Thyroid gland (tissue), 4 donors: Measurements from ENCODE around the gene NTN3. TPM values are rescaled to one million over a fixed set of nuclear protein-coding genes. Genes with fewer than 3 reads are reported as not detected.

ENCODE experiments used
- DNase-seq, 2 donors: peaks; one replicate each; pipeline ENCODE4 v3.0.0-alpha.2; 2019
- H3K27ac ChIP-seq, 3 donors: fragments of 200-600 bp; sonication (generic); 1 replicate in 2 of 3; 2 replicates in 1 of 3; pipeline ENCODE4 v1.5.1; 2016 to 2019; ENCODE audit warnings: mild to moderate bottlenecking in 1 of 3, moderate library complexity in 1 of 3
- H3K27me3 ChIP-seq: fragments of 200-600 bp; sonication (generic); one replicate; pipeline ENCODE4 v1.5.1; 2019
- H3K36me3 ChIP-seq, 2 donors: fragments of 200-600 bp; sonication (generic); one replicate each; pipeline ENCODE4 v1.5.1; 2016 to 2019
- H3K4me1 ChIP-seq, 2 donors: fragments of 200-600 bp; sonication (generic); one replicate each; pipeline ENCODE4 v1.5.1; 2017 to 2019
- H3K4me3 ChIP-seq, 3 donors: fragments of 200-600 bp; sonication (generic); replicated peaks in 1 of 3; 1 replicate in 2 of 3; 2 replicates in 1 of 3; pipeline ENCODE4 v1.5.1; 2016; ENCODE audit warnings: mild to moderate bottlenecking in 1 of 3
- H3K9me3 ChIP-seq: fragments of 200-600 bp; sonication (generic); one replicate; pipeline ENCODE4 v1.5.1; 2017
- CTCF ChIP-seq, 6 experiments: fragments of 200-600 bp in 3 of 6; fragments of 450-650 bp in 3 of 6; sonication (generic) in 3 of 6; IDR thresholded peaks; one replicate each; pipeline ENCODE4 v1.5.1; 2016 to 2019; ENCODE audit warnings: antibody characterized with exemption in 6 of 6, mild to moderate bottlenecking in 2 of 6, inconsistent platforms in 1 of 6, moderate library complexity in 1 of 6
- POLR2A ChIP-seq, 2 donors: fragments of 450-650 bp; IDR thresholded peaks; one replicate each; pipeline ENCODE4 v1.6.1; 2017; ENCODE audit warnings: antibody characterized with exemption in 2 of 2, mild to moderate bottlenecking in 2 of 2, moderate library complexity in 1 of 2
- WGBS, 2 donors: methylation state at CpG; one replicate each; pipeline ENCODE4 v1.1.5; 2017; 5-methylcytosine and 5-hydroxymethylcytosine counted together
- intact Hi-C: fragments of 100-400 bp; cut with DNase I; formaldehyde crosslinking; loops from one replicate; pipeline ENCODE4 v1.15.1; 2023
- total RNA-seq, 4 donors: library from RNA; depleted of rRNA; stranded (reverse); fragments of >200 nt; gene quantifications; one replicate each; pipeline ENCODE4 v1.2.3, GENCODE V29; 2016

NTN3 gene
- total RNA-seq, 4 donors from 2014 or later: 0.13 to 0.63 (median 0.56) TPM; not detected in 1

- intact Hi-C loops: no loop called here
- WGBS, 2 donors: 93 to 94% methylated on average over 13 to 16 of the region's 16 CpGs
- no peak overlapping the region for H3K4me3 ChIP-seq
- TF ChIP-seq POLR2A (IDR thresholded peaks at IDR 0.05): no peak
- H3K27me3 ChIP-seq: no peaks in the 10 kb centered on the region
- peaks cover 37 to 70% of the 10 kb centered on the region in 2 donors for H3K4me1 ChIP-seq
- DNase-seq: no peak
- no peaks in the 10 kb centered on the region for H3K9me3 ChIP-seq
- no peaks in the 10 kb centered on the region for H3K36me3 ChIP-seq
- peak overlapping the region in 1 of 3 donors; percentile 61 for H3K27ac ChIP-seq
Observed at GRCh38 chr16:2489581-2489980, 18.5 kb downstream of the NTN3 start.

GRCh38 chr16:2490190-2491105, 19.4 kb downstream of the NTN3 start:
- intact Hi-C loops: no loop called here
- H3K9me3 ChIP-seq: no peaks in the 10 kb centered on the region
- H3K4me3 ChIP-seq: no peak overlapping the region
- peaks cover 35 to 67% of the 10 kb centered on the region in 2 donors for H3K4me1 ChIP-seq
- peak; percentile 74 to 77 for DNase-seq
- H3K27me3 ChIP-seq: no peaks in the 10 kb centered on the region
- no peaks in the 10 kb centered on the region for H3K36me3 ChIP-seq
- TF ChIP-seq CTCF (IDR thresholded peaks at IDR 0.05) (no peak), POLR2A (IDR thresholded peaks at IDR 0.05) (no peak)
- H3K27ac ChIP-seq: peak overlapping the region; percentile 47 to 74 (median 61)
- 50 to 64% methylated on average over 8 to 20 of the region's 23 CpGs for WGBS, 2 donors

- H3K4me1 ChIP-seq: peaks cover 31 to 62% of the 10 kb centered on the region in 2 donors
Observed at GRCh38 chr16:2492292-2492691, 21.2 kb downstream of the NTN3 start.

GRCh38 chr16:2493605-2494004, 22.5 kb downstream of the NTN3 start:
- H3K4me1 ChIP-seq: peaks cover 41 to 67% of the 10 kb centered on the region in 2 donors
- peak; percentile 70 to 73 for DNase-seq
- no peaks in the 10 kb centered on the region for H3K27me3 ChIP-seq
- TF ChIP-seq POLR2A (IDR thresholded peaks at IDR 0.05): no peak
- TF ChIP-seq CTCF (IDR thresholded peaks at IDR 0.05): peak in 3 of 6 experiments; percentile 5 to 26 (median 25)
- H3K27ac ChIP-seq: peak overlapping the region; percentile 41 to 58 (median 52)
- intact Hi-C loops: no loop called here
- no peak overlapping the region for H3K4me3 ChIP-seq
- WGBS, 2 donors: 31 to 36% methylated on average over 6 of the region's 6 CpGs
- H3K36me3 ChIP-seq: peaks cover 0 to 10% of the 10 kb centered on the region in 2 donors
- no peaks in the 10 kb centered on the region for H3K9me3 ChIP-seq

More at GRCh38 chr16:2492292-2492691, 21.2 kb downstream of the NTN3 start:
- 91 to 95% methylated on average over 13 of the region's 13 CpGs for WGBS, 2 donors
- intact Hi-C loops: no loop called here
- H3K9me3 ChIP-seq: no peaks in the 10 kb centered on the region
- DNase-seq: no peak
- peaks cover 0 to 10% of the 10 kb centered on the region in 2 donors for H3K36me3 ChIP-seq
- peak overlapping the region in 1 of 3 donors; percentile 58 for H3K27ac ChIP-seq
- no peaks in the 10 kb centered on the region for H3K27me3 ChIP-seq
- no peak for TF ChIP-seq POLR2A (IDR thresholded peaks at IDR 0.05)
- no peak for TF ChIP-seq CTCF (IDR thresholded peaks at IDR 0.05)
- no peak overlapping the region for H3K4me3 ChIP-seq

- Histone ChIP-seq H3K9me3 (no peaks in the 10 kb centered on the region), H3K27me3 (no peaks in the 10 kb centered on the region), H3K27ac (peak overlapping the region in 1 of 3 donors; percentile 24), H3K36me3 (peaks cover 0 to 10% of the 10 kb centered on the region in 2 donors), H3K4me1 (peaks cover 49 to 77% of the 10 kb centered on the region in 2 donors), H3K4me3 (no peak overlapping the region)
- TF ChIP-seq POLR2A (IDR thresholded peaks at IDR 0.05) (no peak), CTCF (IDR thresholded peaks at IDR 0.05) (no peak)
- 63 to 78% methylated on average over 5 of the region's 5 CpGs for WGBS, 2 donors
- intact Hi-C loops: no loop called here
- no peak for DNase-seq
Observed at GRCh38 chr16:2494616-2495015, 23.5 kb downstream of the NTN3 start.
